CD1c-positive myeloid dendritic cell (primary cell): ENCODE results near the gene AKR1A1.
A peak's percentile ranks its signal among the peaks of the same experiment; 100 is the strongest.
"Not testable (repeated sequence)": the region's sequence is repeated elsewhere in the genome, so short reads cannot be mapped to it uniquely, and the experiment has no call there.

Experiments
- DNase-seq: peaks from one replicate; pipeline ENCODE4 v3.0.0-alpha.2; 2016; ENCODE audit errors: extremely low spot score

AKR1A1 gene

DNA sequence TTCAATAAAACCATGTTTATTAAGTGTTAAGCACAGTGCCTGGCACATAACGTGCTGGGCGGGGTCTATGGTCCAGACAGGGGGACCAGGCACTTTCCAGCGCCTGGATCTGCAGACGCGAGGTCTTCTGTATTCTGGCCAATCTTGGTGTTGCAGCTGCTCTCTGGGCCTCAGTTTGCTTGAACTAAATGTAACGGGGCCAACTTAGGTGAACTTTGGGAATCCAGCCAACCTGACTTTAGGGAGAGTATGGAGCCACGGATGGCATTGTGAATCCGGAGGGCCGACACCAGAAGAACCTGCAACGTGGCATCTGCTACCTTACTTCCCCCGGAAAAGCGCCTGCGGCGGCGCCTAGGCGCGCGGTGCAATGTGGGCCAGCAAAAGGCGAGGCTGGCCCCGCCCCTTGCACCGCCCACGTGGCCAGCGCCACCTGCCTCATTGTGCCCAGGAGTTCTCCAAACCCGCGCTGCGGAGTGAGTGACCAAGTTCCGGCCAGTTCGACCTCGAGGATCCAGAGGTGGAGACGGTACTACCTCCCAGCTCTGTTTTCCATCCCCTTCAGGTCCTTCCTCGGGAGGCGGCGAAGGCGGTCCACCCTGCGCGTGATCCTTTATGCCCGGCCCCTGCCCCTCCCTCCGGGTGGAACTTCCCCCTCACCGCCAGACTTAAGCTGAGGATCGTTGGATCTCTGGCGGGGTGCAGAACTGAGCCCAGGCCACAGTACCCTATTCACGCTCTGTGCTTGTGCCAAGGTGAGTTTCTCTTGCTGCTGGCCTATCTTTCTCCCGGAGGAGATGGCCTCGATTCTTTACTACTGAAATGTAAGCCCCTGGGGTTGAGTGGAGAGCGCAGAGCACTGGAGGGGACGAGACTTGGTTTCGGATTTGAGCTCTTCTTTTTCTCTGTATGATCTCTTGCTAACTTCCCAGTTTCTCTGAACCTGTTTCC is at the start of gene AKR1A1:
Gene AKR1A1 (plus strand): TSS at position 426 of the 951 bp plus-strand sequence. CDS start 10,969 bp downstream, outside the sequence.
- peak; percentile 96 for DNase-seq

DNA sequence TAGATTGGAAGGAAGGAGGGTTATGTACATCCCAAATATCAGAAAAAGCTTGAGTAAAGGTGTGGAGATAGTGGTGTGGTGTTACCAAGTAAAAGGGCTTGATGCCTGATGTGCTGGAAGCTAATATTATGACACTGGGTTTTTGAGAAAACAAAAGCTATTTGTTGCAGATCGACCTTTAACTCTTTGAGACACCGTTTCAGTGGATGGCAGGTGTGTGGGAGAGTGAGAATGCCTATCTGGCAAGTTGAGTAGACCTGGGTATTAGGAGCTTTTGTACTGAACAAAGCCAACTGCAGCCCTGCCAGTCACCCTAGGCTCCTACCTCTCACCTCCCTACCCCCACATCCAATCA is 49.1 kb upstream of the AKR1A1 start:
- DNase-seq: no peak

DNA sequence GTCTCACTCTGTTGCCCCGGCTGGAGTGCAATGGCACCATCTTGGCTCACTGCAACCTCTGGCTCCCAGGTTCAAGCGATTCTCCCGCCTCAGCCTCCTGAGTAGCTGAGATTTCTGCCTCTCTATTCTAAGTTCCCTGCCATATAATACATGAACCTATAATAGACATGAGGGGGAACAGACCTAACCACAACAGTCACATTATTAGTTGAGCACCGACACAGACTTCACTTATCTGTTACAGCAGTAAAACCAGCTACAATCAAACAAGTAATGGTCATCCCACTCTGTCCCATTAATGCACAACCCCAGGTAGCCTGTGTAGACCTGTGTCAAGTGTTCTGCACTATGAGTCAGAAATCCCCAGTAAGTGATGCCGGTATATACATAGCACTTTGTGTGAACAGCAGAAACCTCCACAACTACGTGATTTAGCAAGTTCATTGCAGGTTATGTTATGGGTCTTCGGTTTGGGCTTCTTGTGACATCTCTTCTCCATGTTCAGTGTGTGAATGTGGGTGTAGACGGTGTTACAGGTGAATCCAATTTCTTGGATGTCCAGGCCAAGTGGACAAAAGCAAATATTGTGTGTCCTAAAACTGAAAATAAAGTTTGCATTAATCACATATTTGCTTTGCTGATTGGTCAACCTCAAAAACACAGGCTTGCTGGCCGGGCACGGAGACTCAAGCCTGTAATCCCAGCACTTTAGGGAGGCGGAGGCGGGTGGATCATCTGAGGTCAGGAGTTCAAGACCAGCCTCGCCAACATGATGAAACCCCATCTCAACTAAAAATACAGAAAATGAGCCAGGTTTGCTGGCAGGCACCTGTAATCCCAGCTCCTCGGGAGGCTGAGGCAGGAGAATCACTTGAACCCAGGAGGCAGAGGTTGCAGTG is 46.9 kb upstream of the AKR1A1 start:
- no peak for DNase-seq

DNA sequence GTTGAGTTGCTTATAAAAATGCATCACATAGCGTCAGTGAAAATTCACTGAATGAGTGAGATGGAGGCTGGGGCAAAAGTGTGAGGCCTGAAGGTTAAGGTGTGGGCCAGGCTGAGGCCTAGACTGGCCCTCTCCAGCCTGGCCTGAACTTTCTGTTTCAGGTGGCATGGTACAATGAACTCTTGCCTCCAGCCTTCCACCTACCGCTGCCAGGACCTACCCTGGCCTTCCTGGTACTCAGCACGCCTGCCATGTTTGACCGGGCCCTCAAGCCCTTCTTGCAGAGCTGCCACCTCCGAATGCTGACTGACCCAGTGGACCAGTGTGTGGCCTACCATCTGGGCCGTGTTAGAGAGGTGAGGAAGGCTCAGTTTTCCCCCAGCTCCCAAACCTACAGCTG is 43.4 kb upstream of the AKR1A1 start:
- DNase-seq: no peak

DNA sequence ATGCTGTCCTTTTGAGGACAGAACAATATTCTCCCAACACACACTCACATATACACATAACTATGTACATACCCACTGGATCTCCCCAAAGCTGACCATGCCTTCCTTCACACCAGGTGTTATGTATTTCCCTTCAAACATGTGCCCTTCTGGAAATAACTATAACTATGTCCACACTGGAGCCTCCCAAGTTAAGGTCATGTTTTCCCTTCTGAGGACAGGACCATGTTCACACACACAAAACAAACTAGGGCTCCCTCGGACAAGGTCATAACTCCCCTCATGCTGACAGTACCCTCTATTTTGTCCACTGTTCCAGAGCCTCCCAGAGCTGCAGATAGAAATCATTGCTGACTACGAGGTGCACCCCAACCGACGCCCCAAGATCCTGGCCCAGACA is 42.7 kb upstream of the AKR1A1 start:
- no peak for DNase-seq

DNA sequence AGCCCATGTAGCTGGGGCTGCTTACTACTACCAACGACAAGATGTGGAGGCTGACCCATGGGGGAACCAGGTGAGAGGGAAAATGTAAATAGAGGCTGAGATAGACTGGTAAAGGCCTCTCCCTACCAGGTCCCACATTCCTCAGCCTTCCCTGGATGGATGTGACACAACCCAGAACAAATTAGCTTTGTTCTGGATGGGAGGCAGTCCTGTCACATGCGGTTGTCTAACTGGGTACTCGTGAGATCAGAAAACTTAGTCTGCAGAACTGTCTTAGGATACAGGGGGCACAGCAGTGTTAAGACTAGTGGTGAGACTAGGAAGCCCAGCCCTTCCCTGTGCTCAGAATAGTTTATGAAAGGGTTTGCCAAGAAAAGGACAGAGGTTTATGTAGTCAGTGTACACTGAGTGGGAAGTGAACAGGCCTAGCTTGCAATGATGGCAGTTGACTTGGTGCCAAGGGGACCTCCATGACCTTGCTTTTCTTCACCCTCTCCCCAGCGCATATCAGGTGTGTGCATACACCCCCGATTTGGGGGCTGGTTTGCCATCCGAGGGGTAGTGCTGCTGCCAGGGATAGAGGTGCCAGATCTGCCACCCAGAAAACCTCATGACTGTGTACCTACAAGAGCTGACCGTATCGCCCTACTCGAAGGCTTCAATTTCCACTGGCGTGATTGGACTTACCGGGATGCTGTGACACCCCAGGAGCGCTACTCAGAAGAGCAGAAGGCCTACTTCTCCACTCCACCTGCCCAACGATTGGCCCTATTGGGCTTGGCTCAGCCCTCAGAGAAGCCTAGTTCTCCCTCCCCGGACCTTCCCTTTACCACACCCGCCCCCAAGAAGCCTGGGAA is 42.1 kb upstream of the AKR1A1 start:
- no peak for DNase-seq

DNA sequence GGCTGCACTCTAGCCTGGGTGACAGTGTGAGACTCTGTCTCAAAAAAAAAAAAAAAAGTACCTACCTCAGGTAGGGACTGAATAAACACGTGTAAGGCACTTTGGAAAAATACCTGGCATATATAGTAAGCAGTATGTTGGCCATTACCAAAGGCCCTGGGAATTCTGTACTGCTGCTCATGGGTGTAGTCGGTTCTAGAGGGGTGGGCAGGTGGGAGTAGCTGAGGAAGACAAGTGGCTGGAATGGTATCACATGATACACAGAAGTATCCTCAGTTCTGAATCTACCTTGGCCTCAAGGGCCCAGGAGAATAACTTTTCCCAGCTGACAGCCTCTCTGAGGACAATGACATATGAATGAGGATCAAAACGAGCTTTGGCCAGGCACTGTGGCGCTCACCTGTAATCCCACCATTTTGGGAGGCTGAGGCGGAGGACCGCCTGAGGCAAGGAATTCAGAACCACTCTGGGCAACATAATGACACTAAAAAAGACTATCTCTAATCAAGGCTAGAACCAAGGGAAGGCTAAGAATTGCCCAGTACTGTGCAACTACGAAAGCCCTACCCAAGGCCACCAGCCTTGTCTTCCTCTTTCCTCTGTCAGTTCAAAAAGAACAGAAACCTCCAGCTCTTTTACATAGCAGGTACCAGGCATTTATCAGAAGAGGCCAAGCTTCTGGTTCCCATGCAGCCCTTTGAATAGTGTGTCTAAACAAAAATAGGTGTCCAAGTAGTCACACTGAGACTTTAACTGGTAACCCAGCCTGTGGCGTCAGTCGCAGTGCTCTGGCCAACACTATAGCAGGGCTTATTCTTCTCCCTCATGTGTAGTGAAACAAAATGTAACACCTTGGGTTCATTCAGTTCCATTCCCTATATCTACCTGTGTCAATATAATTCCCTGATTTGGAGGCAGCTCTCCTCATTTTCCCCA is 40.3 kb upstream of the AKR1A1 start:
- DNase-seq: no peak

DNA sequence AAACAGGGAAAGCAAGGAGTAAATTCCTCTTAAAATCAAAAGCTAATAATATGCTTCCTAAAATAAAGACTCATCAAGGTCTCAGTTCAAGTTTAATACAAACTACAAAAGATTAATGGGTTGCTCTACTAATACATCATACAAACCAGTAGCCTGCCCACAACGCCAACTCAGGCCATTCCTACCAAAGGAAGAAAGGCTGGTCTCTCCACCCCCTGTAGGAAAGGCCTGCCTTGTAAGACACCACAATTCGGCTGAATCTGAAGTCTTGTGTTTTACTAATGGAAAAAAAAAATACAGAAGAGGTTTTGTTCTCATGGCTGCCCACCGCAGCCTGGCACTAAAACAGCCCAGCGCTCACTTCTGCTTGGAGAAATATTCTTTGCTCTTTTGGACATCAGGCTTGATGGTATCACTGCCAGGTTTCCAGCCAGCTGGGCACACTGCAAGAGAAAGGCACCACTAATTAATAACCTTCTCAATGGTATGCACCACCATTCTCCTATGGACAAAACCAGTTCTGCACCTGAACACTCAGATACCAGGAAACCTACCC is 39.6 kb upstream of the AKR1A1 start:
- no peak for DNase-seq

DNA sequence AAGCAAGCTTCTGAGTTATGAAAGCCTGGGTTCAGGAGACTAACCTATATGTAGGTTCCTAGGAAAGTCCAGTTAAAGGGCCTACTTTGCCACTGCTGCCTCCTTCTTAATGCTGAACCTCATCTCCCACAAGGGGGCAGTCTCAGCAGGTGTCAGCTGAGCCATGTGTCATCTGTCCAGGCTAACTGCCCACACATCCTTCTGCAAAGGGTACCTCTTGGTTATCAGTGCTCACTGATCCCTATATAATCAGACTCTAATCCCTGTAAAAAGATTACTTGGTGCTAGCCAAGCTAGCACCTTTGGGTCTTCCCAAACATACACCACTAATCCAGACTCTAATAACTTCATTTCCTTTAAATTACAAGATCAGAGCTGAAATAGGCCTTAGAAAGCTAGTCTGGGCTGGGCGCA is 38.0 kb upstream of the AKR1A1 start:
- peak; percentile 81 for DNase-seq

DNA sequence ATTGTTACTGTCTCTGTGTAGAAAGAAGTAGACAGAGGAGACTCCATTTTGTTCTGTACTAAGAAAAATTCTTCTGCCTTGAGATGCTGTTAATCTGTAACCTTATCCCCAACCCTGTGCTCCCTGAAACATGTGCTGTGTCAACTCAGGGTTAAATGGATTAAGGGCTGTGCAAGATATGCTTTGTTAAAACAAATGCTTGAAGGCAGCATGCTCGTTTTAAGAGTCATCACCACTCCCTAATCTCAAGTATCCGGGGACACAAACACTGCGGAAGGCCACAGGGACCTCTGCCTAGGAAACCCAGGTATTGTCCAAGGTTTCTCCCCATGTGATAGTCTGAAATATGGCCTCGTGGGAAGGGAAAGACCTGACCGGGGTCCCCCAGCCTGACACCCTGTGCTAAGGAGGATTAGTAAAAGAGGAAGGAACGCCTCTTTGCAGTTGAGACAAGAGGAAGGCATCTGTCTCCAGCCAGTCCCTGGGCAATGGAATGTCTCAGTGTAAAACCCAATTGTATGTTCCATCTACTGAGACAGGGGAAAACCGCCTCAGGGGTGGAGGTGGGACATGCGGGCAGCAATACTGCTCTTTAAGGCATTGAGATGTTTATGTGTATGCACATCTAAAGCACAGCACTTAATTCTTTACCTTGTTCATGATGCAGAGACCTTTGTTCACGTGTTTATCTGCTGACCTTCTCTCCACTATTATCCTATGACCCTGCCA is 36.9 kb upstream of the AKR1A1 start:
- not testable (repeated sequence) for DNase-seq

DNA sequence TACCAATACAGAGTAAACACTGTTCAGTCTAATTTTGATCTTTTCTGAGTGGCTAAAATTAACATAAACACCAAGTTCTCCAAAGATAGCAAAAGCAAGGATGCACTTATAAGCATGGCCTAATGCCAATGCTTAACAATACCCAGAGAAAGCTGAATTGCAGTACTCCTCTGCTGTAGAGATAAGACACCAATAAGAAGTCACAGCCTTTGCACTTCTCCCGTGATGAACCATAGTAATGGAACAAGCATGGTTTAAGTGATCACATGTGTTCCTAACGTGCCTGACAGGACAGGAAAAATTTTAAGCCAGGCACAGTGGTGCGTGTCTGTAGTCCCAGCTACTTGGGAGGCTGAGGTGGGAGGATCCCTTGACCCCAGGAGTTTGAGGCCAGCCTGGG is 34.6 kb upstream of the AKR1A1 start:
- no peak for DNase-seq

DNA sequence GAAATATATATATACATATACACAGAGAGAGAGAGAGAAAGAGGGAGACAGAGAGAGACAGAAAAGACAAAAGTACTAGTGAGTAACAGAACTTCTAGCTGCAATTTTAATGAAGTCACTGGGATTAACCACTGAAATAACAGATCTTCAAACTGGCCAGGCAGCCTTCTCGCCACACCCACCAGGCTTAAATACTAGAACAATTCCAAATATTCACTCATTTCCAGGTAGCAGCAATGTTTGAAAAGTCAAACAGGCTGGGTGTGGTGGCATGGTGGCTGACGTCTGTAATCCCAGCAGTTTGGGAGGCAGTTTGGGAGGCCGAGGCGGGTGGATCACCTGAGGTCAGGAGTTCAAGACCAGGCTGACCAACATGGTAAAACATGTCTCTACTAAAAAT is 34.2 kb upstream of the AKR1A1 start:
- no peak for DNase-seq

DNA sequence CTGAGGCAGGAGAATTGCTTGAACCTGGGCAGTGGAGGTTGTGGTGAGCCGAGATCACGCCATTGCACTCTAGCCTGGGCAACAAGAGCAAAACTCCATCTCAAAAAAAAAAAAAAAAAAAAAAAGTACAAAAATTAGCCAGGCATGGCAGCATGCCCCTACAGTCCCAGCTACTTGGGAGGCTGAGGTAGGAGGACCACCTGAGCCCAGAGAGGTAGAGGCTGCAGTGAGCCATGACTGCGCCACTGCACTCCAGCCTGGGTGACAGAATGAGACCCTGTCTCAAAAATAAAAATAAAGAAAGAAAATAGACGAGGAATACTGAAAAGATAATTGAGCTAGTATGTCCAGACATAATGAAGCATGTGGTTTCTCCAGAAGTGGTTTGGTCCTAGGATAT is 32.3 kb upstream of the AKR1A1 start:
- DNase-seq: not testable (repeated sequence)

DNA sequence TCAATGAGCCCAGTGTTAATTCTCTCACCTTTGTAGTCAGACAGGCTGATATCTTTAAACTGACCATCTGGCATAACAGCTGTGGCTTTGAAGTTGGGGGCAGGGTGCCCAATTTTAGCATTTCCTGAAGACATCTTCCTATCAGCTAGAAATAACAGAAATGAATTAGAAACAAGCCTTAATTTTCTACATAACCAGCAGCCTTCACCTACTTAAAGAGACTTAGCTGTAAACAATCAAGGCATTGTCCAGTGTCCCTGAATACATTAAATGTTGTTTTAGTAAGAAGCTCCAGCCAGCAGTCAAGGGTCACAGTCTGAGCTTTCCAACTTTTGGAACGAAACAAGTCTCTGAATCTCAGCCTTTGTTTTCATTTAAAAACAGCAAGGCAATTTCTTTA is 31.7 kb upstream of the AKR1A1 start:
- no peak for DNase-seq

DNA sequence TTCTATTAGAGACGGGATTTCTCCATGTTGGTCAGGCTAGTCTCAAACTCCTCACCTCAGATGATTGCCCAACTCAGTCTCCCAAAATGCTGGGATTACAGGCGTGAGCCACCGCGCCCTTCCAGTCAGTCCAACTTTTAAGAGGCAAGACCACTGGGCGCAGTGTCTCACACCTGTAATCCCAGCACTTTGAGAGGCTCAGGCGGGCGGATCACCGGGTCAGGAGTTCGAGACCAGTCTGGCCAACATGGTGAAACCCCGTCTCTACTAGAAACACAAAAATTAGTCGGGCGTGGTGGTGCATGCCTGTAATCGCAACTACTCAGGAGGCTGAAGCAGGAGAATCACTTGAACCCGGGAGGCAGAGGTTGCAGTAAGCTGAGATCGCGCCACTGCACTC is 30.9 kb upstream of the AKR1A1 start:
- DNase-seq: not testable (repeated sequence)

DNA sequence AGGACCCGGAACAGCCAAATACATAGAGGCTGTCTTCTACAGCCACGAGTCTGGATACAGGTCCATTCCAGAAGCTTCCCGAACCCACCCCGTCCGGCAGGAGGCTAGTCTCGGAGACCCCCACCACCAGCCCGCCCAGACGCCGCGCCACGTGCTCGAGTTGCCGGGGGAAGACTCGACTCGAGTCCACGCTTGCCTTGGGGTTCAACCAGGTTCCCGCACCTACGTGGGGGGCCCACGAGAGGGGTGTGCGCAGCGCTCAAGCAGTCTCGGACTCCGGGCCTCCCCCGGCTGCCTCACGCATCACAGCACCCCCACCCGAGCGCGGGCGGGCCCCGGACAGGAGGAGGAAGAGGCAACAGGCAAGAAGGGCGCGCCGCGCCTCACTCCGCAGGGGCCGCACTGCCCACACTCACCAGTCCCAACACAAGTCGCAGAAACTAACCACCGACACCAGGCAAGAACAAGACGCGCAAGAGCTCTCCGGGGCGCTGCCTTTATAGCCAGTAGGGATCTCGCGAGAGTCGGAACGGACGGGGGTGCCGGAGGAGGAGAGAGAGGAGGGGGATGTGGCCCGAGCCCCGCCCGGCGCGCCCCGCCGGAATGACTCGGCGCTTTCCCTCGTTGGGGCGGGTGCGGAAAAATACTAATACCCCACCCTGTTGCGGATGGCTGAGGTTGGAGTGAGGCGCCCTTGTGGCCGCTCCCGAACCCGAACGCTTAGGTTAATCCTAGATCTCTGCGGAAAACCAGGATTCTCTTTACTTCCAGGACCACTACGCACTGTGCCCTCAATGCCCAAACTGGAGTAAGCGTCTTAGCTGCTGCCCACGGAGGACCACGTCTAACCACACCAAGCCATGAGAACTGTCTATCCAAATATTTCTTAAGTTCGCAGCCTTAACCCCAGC is 29.0 kb upstream of the AKR1A1 start, which contains the start of gene PRDX1:
Gene PRDX1 (minus strand): TSS at position 472 of the 911 bp plus-strand sequence. CDS start 2,841 bp downstream, outside the sequence.
- DNase-seq: peak; percentile 99

DNA sequence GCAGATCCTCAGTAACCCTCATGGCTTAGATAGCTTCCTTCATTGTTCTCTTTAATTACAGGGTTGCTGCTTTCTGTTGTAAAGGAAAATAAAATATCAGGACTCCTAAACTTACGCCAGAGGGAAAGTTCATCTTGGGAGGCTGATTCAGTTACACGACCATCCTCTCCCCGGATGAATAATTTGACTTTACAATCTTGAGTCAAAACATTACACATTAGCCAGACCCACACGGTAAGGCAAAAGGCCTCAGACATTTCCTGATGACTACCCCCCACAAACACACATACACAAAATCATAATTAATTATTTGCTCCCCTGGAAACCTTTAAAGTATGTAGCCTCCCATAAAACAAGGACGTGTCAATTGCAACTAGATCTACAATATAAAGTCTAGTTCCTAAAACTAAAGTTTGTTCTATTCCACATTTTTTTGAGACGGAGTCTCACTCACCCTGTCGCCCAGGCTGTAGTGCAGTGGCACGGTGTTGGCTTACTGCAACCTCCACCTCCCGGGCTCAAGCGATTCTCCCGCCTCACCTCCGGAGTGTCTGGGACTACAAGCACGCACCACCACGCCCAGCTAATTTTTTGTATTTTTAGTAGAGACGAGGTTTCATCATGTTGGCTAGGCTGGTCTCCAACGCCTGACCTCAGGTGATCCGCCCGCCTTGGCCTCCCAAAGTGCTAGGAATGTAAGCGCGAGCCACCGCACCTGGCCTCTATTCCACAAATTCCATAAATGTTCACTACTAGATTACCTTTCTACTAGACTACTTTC is 28.1 kb upstream of the AKR1A1 start:
- DNase-seq: no peak
